IgD-negative memory B cell (primary cell): Measurements from ENCODE around the gene S100PBP. TPM values are rescaled to one million over a fixed set of nuclear protein-coding genes. Genes with fewer than 3 reads are reported as not detected.
A peak's percentile ranks its signal among the peaks of the same experiment; 100 is the strongest.

Source experiments
- H3K27ac Mint-ChIP-seq, 3 donors: one replicate each; pipeline ENCODE4 v1.8.0; 2020 to 2022; ENCODE audit warnings: mild to moderate bottlenecking in 3 of 3, mixed read lengths in 3 of 3, moderate library complexity in 1 of 3
- H3K27me3 Mint-ChIP-seq: one replicate; pipeline ENCODE4 v1.8.0; 2021; ENCODE audit warnings: mixed read lengths
- H3K36me3 Mint-ChIP-seq: one replicate; pipeline ENCODE4 v1.8.0; 2020; ENCODE audit warnings: mild to moderate bottlenecking, mixed read lengths
- H3K4me1 Mint-ChIP-seq, 3 donors: one replicate each; pipeline ENCODE4 v1.8.0; 2020 to 2022; ENCODE audit warnings: mixed read lengths in 3 of 3, mild to moderate bottlenecking in 1 of 3
- H3K4me3 Mint-ChIP-seq, 4 donors: one replicate each; pipeline ENCODE4 v1.8.0; 2020 to 2022; ENCODE audit warnings: mild to moderate bottlenecking in 4 of 4, mixed read lengths in 4 of 4, moderate library complexity in 3 of 4
- H3K9me3 Mint-ChIP-seq, 3 donors: one replicate each; pipeline ENCODE4 v1.8.0; 2020 to 2021; ENCODE audit warnings: mixed read lengths in 3 of 3, mild to moderate bottlenecking in 1 of 3
- polyA plus RNA-seq: library from polyadenylated mRNA; unstranded; fragments of 300-500 nt; fragmentation: Illumina TruSeq; gene quantifications from one replicate; pipeline ENCODE4 v1.2.3, GENCODE V29; 2021

The S100PBP gene
- polyA plus RNA-seq, 1 donor from 2014 or later = 10.7 TPM

DNA sequence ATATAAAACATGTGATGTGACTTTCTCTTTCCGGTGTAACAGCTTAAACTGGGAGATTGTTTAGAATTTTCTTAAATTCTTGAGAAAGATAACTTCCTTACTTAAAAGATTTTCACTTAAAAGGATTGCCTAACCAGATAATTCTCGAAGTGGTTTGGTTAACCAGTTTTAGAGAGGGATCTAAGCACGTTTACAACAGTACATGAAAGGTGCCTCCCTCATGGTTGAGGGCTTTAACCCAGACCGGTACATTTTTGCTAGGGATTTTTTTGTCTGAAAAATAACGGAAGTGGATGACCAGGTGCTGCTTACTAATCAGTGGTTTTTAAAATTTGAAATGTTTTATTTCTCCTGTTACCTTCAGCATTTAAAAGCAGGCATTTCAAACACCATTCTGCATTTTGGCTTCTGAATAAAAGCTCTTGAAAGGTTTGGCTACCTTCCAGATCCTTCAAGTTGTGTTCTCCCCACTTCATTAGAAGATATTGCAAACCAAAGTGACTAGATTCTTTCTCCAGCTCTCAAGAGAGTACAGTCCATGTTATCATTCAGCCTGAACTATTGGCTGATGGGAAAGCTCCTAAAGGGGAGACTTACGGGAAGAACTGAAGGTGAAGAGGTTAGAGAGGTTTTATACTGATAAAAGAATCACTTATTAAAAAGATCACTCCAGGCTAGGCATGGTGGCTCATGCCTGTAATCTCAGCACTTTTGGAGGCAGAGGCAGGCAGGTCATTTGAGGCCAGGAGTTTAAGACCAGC, 12.8 kb downstream of the S100PBP start:
- peaks cover 9% of the 10 kb centered on the region for H3K36me3 Mint-ChIP-seq
- no peak overlapping the region for H3K4me3 Mint-ChIP-seq
- no peak overlapping the region for H3K27ac Mint-ChIP-seq
- no peaks in the 10 kb centered on the region for H3K9me3 Mint-ChIP-seq
- peaks cover 1 to 12% (median 5%) of the 10 kb centered on the region in 3 donors for H3K4me1 Mint-ChIP-seq
- H3K27me3 Mint-ChIP-seq = no peaks in the 10 kb centered on the region

DNA sequence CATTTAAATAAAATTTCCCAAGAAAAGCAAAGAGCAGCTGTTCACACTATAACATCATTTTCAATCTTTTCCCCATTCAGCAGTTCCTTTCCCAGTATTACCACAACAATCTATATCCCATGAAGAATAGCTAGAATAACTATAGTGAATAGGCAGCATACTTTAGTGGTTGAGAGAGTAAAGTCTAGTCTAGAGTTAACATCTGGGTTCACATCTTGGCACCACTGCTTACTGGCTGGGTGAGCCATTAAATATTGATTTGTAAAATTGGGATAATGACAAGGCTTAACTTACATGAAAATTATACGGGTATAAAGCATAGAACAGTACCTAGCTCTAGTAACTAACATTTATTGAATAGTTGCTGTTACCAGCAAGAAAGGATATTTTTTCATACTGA, 14.4 kb downstream of the S100PBP start:
- Mint-ChIP-seq H3K27me3 (no peaks in the 10 kb centered on the region), H3K4me1 (peaks cover 1 to 4% (median 4%) of the 10 kb centered on the region in 3 donors), H3K27ac (no peak overlapping the region), H3K36me3 (peaks cover 13% of the 10 kb centered on the region), H3K9me3 (no peaks in the 10 kb centered on the region), H3K4me3 (no peak overlapping the region)

DNA sequence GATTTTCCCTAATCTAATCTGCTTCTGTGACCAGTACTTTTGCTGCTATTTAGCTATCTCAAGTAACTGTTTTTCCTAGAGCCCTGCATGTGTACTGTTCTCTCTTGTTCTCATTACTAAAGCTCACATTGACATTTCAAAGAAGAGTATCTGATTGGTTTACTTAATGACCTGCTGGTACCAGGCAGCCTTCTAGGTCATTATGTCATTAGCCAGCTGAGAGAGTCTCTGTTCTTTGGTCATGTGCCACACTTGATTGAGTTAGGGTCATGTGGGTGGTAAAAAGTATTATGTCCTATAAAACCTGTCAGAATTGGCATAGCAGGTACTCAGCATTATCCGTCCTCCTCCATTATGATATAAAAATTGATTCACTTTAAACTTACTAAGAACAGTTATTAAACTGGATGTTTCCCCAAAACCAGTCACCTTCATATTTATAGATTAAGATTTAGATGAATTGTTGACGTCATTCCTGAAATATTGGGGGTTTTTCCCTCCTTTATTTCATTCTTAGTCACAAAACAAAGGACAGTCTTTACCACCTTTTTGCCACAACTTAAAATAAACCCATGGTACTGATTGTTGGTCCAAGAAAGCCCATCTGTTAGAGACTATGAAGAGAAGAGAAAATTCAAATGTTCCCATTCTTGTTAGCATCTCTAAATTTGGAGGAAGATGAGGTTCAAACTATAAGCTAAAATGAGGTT, 31.1 kb downstream of the S100PBP start:
- Mint-ChIP-seq H3K36me3 (peaks cover 9% of the 10 kb centered on the region), H3K27ac (peak overlapping the region in 1 of 3 donors; percentile 51), H3K4me3 (no peak overlapping the region), H3K9me3 (no peaks in the 10 kb centered on the region), H3K4me1 (no peaks in the 10 kb centered on the region), H3K27me3 (no peaks in the 10 kb centered on the region)

DNA sequence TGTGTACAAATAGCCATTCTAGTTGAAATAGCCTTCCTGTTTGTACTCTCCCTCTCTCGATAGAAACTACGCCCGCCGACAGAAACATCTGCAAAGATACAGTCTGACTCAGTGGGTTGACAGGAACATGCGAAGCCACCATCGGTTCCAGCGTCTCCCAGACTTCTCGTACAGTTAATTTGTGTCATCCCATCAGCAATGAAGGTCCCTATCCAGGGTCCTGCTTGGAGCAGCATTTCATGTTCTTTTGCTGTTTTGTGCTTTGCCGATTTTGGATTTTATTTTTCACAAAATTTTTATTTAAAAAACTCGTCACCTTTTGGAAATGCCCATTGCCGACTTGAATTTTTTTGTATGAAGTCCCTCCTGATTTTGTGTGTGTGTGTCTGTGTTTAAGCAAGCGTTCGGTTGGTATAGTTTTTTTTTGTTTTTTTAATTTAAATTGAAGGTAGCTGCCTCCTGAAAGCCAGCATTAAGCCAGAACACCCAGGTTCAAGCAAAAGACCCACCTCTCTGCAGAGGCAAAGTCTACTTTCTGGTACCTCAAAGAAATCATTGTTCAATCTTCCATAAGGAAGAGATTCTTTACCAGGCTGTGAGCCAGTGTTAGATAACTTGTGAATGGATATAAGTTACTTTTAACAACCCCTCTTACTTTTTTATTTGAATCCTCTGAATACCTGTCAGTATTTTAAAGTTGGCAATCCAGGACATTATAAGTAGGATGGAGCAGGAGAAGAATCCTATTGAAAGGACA, 38.6 kb downstream of the S100PBP start:
- H3K27ac Mint-ChIP-seq = no peak overlapping the region
- no peaks in the 10 kb centered on the region for H3K9me3 Mint-ChIP-seq
- no peak overlapping the region for H3K4me3 Mint-ChIP-seq
- H3K27me3 Mint-ChIP-seq = no peaks in the 10 kb centered on the region
- H3K36me3 Mint-ChIP-seq = peaks cover 13% of the 10 kb centered on the region
- no peaks in the 10 kb centered on the region for H3K4me1 Mint-ChIP-seq

DNA sequence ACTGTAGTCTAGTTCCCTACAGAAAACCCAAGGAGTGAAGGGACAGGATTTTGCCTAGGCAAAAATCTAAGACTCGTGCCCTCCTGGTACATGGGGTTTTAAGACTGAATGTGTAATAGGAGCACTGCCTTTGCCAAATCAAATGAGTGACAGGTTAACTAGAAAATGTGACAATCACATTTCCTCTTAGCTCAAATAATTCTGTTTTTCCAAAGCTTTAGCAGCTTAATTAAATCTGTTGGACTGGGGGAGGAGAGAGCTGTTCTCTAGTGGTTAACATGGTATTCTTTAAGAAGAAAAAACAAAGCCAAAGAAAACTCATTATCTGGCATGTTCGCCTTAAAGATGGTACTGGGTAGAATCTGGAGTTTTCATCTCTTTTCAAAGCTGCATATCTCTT, 40.7 kb downstream of the S100PBP start:
- H3K27ac Mint-ChIP-seq = no peak overlapping the region
- H3K27me3 Mint-ChIP-seq = no peaks in the 10 kb centered on the region
- H3K4me3 Mint-ChIP-seq = no peak overlapping the region
- H3K9me3 Mint-ChIP-seq = no peaks in the 10 kb centered on the region
- peaks cover 13% of the 10 kb centered on the region for H3K36me3 Mint-ChIP-seq
- H3K4me1 Mint-ChIP-seq = no peaks in the 10 kb centered on the region

DNA sequence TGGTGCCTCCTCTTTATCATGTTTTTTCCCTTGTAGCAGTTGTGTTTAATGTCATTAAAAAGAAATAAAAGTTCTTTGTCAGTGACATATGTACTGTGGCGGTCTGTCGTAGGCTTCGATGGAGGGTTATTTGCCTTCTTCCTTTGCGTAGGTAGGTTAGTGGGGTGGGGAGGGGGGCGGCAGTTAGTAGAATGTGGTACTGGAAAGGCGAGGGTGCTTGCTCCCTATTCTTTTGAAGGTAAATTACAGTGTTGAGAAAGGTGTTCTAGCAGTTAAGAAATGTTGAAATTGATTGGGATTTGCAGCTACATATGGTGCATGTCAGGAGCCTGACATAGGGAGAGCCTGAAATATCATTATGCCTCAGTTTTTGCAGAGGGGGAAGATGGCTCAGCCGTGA, 41.3 kb downstream of the S100PBP start:
- Mint-ChIP-seq H3K4me3 (no peak overlapping the region), H3K27me3 (no peaks in the 10 kb centered on the region), H3K36me3 (peaks cover 15% of the 10 kb centered on the region)

DNA sequence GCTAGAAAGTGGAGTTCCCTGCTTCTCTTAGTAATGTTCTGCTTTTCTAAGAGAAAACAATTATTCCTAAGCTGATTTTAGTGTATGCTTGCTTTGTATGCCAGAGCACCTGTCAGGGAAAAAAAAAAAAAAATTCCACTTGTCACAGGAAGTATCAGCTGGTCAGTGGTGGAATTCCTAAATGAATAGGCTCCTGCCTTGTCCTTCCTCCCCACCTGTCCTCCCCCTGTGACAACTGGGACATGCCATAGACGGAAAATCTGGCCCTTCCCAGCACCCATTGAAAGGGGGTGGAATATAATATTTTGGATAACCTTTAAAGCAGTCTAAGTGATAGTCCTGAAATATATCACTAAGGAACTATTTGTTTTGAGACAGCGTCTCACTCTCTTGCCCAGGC, 42.5 kb downstream of the S100PBP start:
- H3K4me1 Mint-ChIP-seq = no peaks in the 10 kb centered on the region
- H3K36me3 Mint-ChIP-seq = peaks cover 15% of the 10 kb centered on the region
- H3K27ac Mint-ChIP-seq = no peak overlapping the region
- H3K4me3 Mint-ChIP-seq = no peak overlapping the region
- no peaks in the 10 kb centered on the region for H3K9me3 Mint-ChIP-seq
- H3K27me3 Mint-ChIP-seq = no peaks in the 10 kb centered on the region

More for the DNA sequence above, 41.3 kb downstream of the S100PBP start:
- Mint-ChIP-seq H3K27ac (no peak overlapping the region), H3K9me3 (no peaks in the 10 kb centered on the region), H3K4me1 (no peaks in the 10 kb centered on the region)

DNA sequence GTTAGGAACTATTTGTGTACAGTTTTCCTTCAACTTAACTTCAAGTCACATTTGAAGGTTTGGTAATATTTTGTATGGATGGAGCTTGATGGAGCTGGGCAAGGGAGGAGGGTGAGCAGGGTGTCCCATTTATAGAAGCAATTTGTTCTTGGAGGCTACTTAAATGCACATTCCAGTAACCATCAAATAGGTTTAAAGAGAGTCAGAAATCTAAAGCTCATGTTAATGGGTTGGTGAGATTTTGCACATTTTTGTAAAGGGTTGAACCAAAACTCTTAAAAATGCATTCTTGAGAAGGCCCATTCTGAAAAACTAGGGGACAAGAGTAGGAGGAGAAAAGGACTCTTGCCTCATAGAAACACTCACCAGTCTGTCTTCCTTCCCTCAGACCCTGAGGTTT, 43.1 kb downstream of the S100PBP start:
- peak overlapping the region in 1 of 3 donors; percentile 59 for H3K27ac Mint-ChIP-seq
- H3K4me1 Mint-ChIP-seq = no peaks in the 10 kb centered on the region
- H3K9me3 Mint-ChIP-seq = no peaks in the 10 kb centered on the region
- H3K27me3 Mint-ChIP-seq = no peaks in the 10 kb centered on the region
- peaks cover 15% of the 10 kb centered on the region for H3K36me3 Mint-ChIP-seq
- H3K4me3 Mint-ChIP-seq = no peak overlapping the region

DNA sequence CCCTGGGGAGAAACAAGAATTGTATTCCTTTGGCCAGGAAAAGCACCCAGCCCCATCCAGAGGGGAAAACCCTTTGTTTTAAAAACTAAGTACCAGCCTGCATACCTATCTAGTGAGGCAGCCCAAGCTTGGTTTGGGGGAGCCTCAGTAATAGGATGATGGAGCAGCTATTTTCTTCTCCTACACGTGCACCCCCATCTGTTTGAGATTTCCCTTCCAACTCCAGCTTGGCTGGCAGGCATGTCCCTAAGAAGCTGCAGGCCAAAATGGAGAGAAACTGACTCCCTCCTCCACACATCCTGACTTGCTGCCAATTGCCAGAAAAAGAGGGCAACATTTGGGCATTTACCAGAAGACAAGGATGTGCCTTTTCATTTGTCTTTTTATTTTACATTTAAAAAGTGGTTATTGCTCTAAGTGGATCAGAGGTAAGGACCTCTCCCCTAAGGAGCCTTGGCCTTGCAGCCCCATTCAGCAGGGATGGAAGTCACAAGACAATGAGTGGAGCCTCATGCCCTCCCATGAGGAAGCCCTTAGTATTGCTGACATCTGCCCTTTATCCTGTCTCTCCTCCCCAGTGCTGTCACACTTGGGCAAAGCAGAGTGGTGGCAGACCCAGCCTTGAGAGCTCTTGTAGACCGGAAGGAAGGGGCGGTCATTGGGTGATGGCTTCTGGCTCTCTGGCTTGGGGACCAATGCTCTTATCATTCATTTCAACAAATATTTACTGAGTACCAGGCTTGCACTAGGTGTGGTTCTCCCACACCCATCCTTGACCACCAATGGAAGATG, 44.6 kb downstream of the S100PBP start:
- Mint-ChIP-seq H3K4me1 (no peaks in the 10 kb centered on the region), H3K27ac (no peak overlapping the region), H3K9me3 (no peaks in the 10 kb centered on the region), H3K27me3 (no peaks in the 10 kb centered on the region), H3K36me3 (peaks cover 18% of the 10 kb centered on the region), H3K4me3 (no peak overlapping the region)

DNA sequence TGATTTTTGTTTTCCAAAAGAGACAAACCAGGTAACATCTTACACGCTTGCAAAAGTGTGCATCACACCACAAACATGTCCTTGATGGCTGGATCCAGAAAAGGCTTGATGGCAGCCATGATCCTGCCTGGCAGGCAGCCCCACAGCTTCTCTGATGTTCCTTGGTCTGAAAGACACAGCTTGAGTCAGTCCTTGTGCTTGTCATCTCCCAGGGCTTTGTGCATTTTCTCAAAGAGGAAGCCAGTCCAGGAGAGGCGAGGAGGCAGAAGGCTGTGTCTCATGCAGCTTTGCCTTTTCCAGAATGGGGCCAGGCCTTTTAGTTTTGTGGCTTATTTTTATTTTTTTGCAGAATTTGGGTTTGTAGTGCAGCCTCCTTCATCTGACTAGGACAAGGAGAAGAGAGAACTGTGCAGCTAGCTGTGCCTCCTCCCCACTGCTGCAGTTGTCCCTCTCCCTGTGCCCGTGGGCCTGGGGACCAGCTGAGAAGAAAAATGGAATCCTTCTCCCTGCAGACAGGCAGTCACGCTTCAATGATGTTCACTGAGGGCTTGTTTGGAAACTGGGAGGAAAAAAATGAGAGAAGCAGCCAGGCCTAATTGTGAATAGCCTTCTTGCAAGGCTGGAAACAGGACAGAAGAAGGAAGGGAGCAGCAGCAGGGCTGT, 45.9 kb downstream of the S100PBP start:
- H3K9me3 Mint-ChIP-seq = no peaks in the 10 kb centered on the region
- H3K36me3 Mint-ChIP-seq = peaks cover 20% of the 10 kb centered on the region

DNA sequence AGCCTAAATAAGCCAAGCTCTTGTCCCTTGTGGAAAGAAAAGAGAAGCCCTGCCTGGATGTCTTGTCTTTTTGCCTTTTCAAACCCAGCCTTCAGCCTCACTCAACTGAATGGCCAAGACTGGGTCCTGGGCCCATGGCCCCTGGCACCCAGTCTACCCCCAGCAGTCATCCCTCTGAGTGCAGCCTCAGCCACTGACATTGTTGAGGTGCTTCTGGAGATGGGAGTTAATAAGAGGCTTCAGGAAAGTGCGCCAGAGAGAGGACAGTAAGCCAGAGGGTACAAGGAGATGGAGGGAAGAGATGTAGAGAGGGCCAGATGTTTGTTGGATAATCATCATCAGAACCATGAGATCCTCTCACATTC, 46.4 kb downstream of the S100PBP start:
- Mint-ChIP-seq H3K36me3 (peaks cover 19% of the 10 kb centered on the region), H3K27ac (no peak overlapping the region), H3K9me3 (no peaks in the 10 kb centered on the region), H3K4me3 (no peak overlapping the region), H3K4me1 (no peaks in the 10 kb centered on the region), H3K27me3 (no peaks in the 10 kb centered on the region)

More for the DNA sequence above, 45.9 kb downstream of the S100PBP start:
- Mint-ChIP-seq H3K4me1 (no peaks in the 10 kb centered on the region), H3K27ac (no peak overlapping the region), H3K4me3 (no peak overlapping the region), H3K27me3 (no peaks in the 10 kb centered on the region)

DNA sequence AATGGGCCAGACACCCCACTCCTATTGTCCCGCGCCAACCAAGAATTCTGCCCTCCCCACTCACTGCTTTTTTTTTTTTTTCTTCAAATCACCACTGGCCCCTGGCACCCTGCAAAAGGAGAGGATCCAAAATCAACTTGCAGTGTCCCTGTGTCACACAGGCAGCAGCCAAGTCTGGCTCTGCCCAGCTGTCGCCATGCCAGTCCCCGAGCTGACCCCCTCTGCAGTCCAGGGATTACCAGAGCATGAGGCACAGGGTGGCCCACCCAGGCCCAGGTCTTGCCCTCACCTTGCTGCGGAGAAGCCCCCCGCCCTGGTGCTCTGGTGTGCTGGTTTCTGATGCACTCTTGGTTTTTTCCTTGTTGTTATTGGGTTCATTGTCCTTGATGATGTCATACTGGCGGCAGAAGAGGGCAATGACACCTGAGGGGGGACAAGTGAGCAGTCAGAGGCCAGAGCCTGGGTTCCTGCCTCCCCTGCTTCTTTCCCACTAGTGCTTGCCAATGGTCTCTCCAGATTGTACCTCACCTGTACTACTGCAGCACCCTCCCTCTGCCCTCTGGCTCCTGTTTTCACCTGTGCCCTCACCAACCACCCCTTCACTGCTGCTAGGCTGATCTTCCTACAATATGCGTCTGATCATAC, 47.0 kb downstream of the S100PBP start:
- Mint-ChIP-seq H3K27me3 (peaks cover 3% of the 10 kb centered on the region), H3K9me3 (no peaks in the 10 kb centered on the region), H3K27ac (no peak overlapping the region), H3K4me3 (no peak overlapping the region), H3K36me3 (peaks cover 15% of the 10 kb centered on the region), H3K4me1 (no peaks in the 10 kb centered on the region)

DNA sequence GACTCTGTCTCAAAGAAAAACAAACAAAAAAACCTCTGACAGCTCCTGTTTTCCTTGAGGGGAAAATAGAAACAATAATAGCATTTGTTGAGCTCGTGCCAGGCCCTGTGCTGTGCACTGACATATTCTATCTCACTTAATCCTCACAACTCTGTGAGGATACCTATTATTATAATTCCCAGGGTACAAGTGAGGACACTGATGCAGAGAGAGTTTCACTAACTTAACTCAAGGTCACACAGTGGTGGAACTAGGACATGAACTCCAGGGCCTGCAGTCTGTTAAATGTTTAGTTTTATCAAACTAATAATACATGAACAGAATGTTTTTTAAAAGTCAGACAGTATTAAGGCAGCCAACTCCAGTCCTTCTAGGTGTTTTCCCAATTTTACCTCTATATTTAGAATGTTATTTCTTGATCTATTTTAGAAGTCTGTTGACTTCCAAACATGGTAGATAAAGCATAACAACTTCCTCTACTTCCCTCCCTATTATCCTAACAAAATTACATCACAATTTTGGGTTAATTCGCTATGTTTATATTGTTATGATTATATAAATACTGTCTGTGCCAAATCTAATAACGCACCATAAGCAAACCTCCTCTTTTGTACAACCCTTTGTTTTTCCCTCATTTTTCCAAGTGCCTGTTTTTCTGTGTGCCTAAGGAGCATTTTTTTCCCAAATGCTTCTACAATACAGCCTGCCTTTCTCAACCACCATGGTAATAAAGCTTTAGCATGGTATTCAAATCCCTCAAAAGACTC, 48.4 kb downstream of the S100PBP start:
- Mint-ChIP-seq H3K9me3 (no peaks in the 10 kb centered on the region), H3K4me1 (no peaks in the 10 kb centered on the region), H3K4me3 (no peak overlapping the region), H3K27ac (no peak overlapping the region), H3K36me3 (peaks cover 12% of the 10 kb centered on the region), H3K27me3 (peaks cover 12% of the 10 kb centered on the region)
